ENCODE measurements around the gene SPEM2.

Gene SPEM2

DNA sequence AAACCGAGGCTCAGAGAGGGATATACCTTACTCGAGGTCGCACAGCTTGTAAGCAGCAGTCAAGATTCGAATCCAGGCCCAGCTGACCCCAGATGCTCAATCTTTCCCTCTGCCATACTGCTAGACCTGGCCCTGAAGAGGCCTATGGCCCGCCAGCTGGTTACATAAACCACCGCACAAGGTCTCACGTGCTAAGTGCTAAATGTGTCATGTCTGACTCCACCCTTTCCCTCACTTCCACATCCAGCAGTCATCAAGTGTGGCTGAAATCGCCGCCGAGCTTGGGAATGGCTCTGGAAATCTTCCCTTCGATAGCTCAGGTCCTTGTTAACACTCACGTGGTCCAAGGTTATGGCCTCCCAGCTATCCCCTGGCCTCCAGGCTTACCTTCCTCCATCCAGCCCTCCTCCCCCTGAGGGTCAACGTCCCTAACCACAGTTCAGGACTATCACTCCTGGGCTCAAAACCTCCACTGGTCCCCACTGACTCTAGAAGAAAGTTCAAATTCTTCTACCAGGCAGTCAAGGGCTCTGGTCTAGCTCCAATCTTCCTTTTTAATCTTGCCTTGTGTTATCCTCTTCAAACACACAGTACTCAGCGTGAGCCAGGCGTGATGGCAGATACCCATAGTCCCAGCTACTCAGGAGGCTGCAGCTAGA lies 50.5 kb downstream of the SPEM2 start:
- no peak for DNase-seq

DNA sequence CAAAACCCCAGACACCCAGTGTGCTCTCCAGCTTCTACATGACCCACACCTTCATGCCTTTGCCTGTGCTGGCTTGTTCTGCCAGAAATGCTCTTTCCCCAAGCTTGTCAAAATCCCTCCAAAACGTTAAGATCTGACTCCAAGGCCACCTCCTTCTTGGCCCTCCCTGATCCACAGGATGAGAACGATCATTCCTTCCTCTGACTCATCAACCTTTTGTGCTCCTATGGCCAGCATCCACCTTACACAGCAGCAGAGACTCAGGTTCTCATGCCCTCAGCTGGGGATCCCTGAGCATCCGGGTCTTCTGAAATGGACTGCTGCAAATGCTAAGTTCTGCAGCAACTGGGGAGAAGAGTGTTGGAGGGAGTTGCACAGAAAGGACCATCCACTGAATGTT lies 51.1 kb downstream of the SPEM2 start:
- no peak for DNase-seq

DNA sequence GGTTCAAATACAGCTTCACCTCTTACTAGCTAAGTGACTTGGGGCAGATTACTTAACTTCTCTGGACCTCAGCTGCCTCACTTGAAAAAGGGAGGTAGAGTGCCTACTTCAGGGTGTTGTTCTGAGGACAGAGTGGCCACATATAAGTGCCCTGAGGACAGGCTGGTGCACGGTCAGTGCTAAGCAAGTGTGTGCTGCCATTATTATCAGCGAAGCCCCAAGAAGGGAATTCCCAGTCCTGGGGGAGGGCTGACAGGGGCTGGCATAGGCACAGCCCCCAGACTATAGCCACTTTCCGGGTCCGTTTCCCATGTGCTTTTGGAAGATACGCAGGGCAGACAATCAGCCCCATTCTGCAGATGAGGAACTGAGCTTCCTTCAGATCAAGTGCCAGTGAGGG lies 51.5 kb downstream of the SPEM2 start:
- no peak for DNase-seq
